ENCODE results near the gene PRM2.

The PRM2 gene

GRCh38 chr16:11298143-11298900 lies 22.0 kb upstream of the PRM2 start:
- TF ChIP-seq, protein P1, sequence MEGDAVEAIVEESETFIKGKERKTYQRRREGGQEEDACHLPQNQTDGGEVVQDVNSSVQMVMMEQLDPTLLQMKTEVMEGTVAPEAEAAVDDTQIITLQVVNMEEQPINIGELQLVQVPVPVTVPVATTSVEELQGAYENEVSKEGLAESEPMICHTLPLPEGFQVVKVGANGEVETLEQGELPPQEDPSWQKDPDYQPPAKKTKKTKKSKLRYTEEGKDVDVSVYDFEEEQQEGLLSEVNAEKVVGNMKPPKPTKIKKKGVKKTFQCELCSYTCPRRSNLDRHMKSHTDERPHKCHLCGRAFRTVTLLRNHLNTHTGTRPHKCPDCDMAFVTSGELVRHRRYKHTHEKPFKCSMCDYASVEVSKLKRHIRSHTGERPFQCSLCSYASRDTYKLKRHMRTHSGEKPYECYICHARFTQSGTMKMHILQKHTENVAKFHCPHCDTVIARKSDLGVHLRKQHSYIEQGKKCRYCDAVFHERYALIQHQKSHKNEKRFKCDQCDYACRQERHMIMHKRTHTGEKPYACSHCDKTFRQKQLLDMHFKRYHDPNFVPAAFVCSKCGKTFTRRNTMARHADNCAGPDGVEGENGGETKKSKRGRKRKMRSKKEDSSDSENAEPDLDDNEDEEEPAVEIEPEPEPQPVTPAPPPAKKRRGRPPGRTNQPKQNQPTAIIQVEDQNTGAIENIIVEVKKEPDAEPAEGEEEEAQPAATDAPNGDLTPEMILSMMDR (conservative IDR thresholded peaks at IDR 0.05), result no peak
- TF ChIP-seq ZFX (IDR thresholded peaks at IDR 0.05), result no peak
- no peak overlapping the region for H3K27ac ChIP-seq

GRCh38 chr16:11297492-11298142 lies 21.3 kb upstream of the PRM2 start:
- H3K27ac ChIP-seq, result no peak overlapping the region; the same call in 1 of the 2 replicates

DNA sequence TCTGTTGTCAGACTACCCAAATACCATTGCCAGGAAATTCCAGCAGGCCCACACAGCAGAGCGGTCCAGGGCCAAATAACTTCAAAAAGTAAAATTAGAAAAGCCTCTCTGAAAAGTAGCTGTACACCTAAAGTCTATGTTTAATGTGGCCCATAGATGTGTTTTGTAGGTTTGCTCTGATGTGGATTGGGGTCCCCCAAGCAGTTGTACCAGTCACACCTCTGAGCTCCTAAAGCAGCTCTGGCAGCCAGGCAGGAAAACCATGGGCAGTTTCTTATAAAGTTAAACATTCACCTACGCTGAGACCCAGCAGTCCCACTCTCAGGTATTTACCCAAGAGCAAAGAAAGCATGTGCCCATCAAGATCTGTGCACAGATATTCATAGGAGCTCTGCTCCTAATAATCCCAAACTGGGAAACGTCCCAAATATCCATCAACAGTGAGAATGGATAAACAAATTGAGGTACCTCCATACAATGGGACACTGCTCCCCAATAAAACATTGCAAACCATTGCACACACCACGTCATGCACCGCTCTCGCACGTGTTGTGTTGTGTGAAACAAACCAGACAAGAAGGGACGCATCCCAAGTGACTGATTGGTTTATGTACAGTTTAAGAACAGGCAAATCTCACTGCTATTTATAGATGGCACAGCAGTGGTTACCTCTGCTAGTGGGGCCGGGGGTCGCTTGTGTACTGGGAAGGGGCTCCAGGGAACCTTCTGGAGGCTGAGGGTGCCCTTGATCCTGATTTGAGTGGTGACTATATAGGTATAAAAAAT lies 20.6 kb upstream of the PRM2 start:
- no peak for TF ChIP-seq ZFX (IDR thresholded peaks at IDR 0.05)
- TF ChIP-seq, protein P1 (conservative IDR thresholded peaks at IDR 0.05), result no peak

More at GRCh38 chr16:11297492-11298142, 21.3 kb upstream of the PRM2 start:
- TF ChIP-seq ZFX (IDR thresholded peaks at IDR 0.05), result no peak

GRCh38 chr16:11296351-11296705 lies 20.0 kb upstream of the PRM2 start:
- no peak for TF ChIP-seq ZFX (IDR thresholded peaks at IDR 0.05)
- TF ChIP-seq, protein P1 (conservative IDR thresholded peaks at IDR 0.05), result no peak
- H3K27ac ChIP-seq, result no peak overlapping the region

More for the DNA sequence above, 20.6 kb upstream of the PRM2 start:
- H3K27ac ChIP-seq, result no peak overlapping the region; the same call in 1 of the 2 replicates

DNA sequence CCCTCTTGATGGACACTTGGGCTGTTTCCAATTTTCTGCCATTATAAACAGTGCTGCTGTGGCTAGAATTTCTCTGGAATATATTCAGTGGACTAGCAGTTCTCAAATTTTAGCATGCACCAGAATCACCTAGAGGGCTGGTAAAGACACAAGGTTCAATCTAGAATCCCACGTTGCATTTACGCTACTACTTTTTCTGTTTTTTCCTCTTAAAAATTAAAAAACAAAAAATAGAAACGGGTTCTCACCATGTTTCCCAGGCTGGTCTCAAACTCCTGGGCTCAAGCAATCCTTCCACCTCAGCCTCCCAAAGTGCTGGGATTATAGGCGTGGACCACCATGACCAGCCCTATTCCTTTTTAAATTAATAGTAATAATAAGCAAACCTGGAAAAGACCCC lies 19.4 kb upstream of the PRM2 start:
- no peak overlapping the region for H3K27ac ChIP-seq
- TF ChIP-seq, protein P1 (conservative IDR thresholded peaks at IDR 0.05), result no peak
- TF ChIP-seq ZFX (IDR thresholded peaks at IDR 0.05), result no peak

GRCh38 chr16:11292076-11292748 lies 15.9 kb upstream of the PRM2 start:
- H3K27ac ChIP-seq, result no peak overlapping the region
- TF ChIP-seq ZFX (IDR thresholded peaks at IDR 0.05), result no peak
- TF ChIP-seq, protein P1 (conservative IDR thresholded peaks at IDR 0.05), result no peak

GRCh38 chr16:11291091-11291703 lies 14.9 kb upstream of the PRM2 start:
- TF ChIP-seq, protein P1 (conservative IDR thresholded peaks at IDR 0.05), result no peak
- TF ChIP-seq ZFX (IDR thresholded peaks at IDR 0.05), result no peak
- H3K27ac ChIP-seq, result no peak overlapping the region
